NCI-H748 (cell line): Measurements from ENCODE around the gene BAZ2B.
"Not testable (repeated sequence)": the region's sequence is repeated elsewhere in the genome, so short reads cannot be mapped to it uniquely, and the experiment has no call there.

Source experiments
- DNase-seq: peaks from one replicate; lab custom pipeline; 2025; ENCODE audit not compliant: unreplicated experiment; lab: John Stamatoyannopoulos, UW

Gene BAZ2B

DNA sequence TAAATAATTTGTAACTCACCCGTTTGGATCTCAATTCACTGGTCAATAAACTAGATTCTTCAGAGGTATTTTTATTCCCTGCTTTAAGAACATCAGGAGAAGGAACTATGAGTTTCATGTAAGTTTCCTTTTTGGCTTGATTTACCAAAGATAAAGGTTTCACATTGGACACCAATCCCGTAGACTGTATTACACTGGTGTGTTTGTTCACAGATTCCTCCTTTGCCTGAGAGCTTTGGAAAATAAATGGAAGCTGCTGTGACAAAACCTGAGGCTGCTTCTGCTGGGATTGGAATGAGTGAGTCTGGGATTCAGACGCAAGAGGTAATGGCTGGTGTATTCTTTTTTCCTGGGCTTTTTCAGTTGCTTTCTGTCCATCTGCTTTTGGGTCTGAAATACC lies 178.1 kb downstream of the BAZ2B start:
- DNase-seq, result no peak

DNA sequence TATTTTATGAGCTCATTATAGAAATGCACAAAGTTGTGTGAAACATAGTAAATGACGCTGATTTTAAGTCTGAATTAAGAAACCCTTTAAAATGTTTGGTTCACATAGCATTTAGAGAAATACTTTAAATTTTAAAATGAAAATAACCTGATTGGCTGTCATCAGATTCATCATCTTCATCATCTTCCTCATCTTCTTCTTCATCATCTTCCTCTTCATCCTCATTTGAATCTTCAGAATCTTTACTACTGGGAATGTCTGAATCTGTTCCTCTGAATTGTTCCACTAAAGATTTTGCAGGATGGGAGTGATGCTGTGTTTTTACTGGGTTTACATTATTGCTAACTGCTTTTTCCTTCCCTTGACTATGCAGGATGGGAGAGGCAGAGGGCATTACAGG lies 183.7 kb downstream of the BAZ2B start:
- no peak for DNase-seq

DNA sequence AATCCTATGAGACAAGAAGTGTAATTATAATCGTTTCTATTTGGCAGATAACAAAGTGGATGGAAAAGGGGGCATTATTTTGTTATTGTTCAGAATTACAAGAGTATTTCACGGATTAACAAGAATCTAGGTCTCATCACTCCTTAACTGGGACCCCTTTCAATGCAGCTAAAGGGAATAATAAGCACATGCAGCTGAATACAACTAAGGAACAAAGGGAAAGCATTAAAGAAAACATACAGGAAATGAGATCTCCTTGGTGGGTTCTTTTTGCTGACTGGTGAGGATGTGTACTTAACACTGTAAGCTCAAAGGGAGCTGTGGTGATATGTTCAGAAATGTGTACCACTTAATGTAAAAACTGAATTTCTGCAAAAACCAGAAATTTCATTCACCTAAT lies 189.3 kb downstream of the BAZ2B start:
- DNase-seq, result no peak

DNA sequence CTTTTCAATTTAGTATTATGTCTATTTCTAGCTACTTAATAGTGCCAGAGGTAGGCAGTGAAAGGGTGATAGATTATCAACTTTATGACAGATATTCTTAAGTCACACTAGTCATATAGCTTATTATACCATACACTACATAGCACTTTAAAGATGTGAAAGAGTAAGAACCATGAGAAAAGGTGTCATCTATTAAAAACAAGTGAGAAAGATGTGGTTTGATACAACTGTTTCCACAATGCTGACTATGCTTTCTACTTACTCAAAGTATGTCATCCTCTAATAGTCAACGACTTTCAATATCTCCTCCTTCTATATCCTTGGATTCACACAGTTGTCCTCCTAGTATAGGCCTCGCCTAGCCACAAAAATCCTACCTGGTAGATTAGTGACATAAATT lies 196.9 kb downstream of the BAZ2B start:
- DNase-seq, result no peak

DNA sequence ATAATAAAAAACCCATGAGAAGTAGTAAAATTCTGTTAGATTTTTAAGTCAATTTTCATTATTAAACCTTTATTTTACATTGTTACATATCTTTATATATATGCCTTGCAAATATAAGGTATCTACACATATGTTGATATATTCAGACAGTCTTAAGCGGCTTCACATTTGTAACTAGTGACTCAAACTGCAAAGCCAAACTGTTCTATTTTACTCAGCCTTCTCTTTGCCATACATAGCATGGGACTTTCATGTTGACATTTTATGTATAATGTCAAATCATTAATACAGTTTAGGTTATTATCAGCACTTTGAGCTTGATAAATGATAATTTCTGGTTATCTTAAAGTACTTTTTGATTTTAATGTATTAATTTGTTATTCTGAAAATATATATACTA lies 204.9 kb downstream of the BAZ2B start:
- no peak for DNase-seq

DNA sequence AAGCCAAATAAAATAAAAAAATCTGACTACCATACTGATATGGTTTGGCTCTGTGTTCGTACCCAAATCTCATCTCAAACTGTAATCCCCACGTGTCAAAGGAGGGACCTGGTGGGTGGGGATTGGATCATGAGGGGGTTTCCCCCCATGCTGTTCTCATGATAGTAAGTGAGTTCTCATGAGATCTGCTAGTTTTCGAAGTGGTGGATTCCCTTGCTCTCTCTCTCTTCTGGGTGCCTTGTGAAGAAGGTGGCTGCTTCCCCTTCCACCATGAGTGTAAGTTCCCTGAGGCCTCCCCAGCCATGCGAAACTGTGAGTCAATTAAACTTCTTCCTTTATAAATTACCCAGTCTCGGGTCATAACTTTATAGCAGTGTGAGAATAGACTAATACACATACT lies 206.1 kb downstream of the BAZ2B start:
- no peak for DNase-seq

DNA sequence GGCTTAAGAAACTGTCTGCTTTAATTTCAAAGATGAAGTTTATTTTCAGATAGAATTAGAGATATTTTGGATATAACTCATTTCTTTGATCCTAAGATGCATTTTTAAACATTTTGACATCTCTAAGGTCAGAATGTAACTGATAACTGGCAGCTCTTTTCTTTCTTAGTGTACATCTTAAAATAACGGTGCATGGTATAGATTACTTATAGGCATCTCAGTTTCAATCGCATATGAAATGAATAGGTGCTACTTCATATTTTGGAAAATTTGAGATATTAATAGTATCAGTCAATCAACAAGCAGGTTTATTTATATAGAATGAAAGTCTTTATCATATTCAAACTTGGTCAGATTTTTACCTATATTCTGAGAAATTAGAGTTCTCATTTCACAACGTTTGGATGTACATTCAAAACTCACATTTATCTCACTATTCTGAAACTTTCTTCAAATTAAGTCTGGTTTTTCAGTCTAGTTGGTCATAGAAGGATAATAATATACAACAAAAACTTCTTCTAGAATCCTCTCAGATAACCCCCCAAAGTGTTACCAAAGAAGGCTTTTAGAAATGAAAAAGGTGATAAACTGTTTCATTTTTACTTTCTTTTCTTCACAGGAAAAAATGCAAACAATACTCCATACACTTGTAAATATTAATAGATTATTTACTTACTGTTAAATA lies 207.1 kb downstream of the BAZ2B start:
- no peak for DNase-seq

DNA sequence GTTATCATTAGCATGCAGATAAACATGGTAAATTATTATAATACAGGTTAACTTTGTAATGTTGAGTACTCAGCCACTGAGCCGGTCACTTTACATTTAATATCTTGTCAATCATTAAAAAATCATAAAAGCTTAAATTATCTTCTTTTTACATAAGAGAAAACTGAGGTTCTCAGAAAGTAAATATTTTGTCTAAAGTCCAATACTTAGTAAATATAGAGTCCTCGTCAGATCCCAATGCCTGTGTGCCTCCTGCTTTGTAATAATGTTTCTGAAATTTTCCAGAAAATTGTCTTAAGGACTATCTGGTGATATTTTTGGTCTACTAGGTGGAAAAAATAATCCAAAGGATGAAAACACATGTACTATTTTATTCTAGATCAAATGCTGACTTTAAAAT lies 213.6 kb downstream of the BAZ2B start:
- no peak for DNase-seq

DNA sequence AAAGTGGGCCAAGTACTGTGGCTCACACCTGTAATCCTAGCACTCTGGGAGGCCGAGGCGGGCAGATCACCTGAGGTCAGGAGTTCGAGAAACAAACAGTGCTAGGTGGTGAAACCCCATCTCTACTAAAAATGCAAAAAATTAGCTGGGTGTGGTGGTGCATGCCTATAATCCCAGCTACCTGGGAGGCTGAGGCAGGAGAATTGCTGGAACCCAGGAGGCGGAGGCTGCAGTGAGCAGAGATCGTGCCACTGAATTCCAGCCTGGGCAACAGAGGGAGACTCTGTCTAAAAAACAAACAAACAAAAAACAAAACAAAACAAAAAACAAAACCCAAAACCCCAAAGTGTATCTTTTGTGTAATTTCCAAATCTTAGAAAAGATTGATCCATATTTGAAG lies 214.2 kb downstream of the BAZ2B start:
- DNase-seq, result not testable (repeated sequence)

DNA sequence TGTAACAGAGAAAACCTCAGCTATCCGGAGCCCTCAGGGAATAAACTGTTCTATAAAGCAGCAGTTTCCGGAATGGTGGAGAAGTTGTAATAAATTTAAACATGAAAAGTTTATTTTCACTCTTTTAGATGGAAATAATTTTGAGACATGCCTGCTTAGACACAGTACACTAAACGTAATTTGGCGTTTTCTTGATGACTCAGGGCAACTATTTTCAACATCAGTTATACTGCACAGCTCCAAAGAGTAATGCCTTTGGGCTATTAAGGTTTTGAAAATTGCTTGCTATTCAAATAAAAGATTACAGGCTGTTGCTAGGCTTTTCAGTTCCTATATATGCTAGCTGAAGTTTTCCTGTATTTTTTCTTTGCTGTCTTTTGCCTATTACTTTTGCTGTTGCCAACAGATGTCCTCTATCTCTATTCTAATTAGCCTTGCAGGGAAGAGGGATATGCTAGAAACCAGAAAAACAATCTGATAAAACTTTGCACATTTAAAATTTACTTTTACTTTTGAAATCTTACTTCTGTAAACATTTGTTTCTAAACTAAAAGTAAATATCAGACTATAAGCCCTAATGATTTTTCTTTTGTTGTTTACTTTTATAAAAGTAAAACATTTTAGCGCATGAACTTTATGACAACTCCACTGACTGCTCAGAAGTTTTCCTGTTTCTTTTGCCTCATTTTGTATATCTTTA lies 216.5 kb downstream of the BAZ2B start:
- DNase-seq, result peak; percentile 54

DNA sequence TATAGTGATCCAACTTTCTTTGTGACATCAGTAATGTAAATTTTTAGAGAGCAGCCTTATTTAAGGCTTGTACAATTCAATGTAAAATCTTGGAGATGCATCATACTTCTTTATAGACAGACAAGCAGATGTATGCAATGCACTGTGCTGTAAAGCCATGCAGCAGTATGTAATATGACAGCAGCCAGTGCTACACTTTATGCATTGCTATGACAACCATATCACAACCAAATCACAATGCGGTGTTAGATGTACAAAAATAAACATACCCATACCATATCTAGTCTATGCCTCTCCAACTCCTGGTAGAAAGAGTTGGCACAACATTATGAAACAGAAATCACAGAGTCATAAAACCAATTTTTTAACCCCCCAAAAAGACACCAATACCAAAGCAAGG lies 219.5 kb downstream of the BAZ2B start:
- peak; percentile 86 for DNase-seq

DNA sequence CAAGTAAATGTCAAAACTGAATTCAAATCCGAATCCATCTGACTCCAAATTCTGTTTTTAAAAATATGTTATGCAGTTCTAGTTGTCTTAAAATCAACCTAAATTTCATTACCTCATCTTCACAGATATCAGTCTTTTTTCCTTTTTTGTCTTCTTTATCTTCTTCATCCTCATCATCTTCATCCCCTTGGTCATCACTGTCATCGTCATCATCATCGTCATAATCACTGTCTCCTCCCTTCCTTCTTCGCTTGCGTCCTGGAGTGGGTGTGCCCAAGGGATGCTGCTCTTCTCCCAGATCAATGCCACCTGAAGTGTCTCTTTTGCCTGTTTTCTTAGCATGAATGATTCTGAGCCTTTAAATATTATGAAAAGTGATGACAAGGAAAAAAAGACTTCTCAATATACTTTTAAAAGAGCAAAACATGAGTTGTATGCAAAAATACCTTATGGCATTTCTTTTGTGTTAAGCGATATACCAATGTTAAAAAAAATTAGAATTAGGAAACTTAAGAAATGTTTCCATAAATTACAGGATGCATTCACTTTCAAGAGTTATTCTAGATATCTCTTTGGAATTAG lies 233.8 kb downstream of the BAZ2B start:
- no peak for DNase-seq

DNA sequence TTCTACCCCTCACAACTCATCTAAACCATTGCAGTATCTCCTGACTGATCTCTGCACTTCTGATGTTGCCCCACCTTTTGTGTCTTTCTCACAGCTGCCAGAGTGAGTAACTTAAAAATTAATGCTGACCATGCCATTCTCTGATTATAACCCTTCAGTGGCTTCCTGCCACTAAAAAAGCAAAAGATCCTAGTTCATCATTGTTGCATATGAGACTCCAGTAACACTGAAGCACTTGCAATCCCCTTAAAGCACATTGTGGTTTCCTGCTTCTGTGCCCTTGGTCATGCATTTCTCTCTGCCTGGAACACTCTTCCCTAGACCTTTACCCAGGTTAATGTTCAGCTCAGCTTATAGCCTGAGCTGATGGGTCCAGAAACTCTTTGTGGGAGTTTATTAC lies 234.8 kb downstream of the BAZ2B start:
- DNase-seq, result no peak

DNA sequence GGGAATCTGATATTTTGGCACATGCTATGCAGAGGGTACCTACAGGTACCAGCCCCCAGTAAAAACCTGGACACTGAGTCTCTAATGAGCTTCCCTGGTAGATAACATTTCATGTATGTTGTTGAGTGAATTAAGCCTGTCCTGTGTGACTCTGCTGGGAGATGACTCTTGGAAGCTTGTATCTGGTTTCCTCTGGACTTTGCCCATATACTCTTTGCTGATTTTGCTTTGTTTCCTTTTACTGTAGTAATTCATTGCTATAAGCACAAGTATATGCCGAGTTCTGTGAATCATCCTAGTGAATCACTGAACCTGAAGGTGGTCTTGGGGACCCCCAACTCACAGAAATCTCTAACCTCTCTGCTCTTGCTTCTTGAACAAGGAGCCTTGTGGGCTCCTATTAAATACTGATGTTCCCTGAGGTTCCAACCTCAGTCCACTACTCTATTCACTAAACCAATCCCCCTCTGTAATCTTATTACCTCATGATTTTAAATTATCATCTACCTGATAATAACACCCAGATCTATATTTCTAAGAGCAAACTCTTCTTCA lies 235.6 kb downstream of the BAZ2B start:
- no peak for DNase-seq

DNA sequence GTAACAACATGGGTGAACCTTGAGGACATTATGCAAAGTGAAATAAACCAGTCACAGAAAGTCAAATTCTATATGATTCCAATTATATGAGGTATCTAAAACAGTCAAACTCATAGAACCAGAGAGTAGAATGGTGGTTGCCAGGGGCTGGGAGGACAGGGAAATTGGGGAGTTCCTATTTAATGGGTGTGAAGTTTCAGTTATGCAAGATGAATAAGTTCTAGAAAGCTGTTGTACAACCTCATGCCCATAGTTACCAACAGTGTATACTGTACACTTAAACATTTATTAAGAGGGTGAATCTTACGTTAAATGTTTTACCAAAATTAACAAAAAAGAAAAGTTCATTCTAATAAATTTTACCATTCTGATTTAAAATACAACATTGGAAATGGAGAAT lies 237.2 kb downstream of the BAZ2B start:
- no peak for DNase-seq

DNA sequence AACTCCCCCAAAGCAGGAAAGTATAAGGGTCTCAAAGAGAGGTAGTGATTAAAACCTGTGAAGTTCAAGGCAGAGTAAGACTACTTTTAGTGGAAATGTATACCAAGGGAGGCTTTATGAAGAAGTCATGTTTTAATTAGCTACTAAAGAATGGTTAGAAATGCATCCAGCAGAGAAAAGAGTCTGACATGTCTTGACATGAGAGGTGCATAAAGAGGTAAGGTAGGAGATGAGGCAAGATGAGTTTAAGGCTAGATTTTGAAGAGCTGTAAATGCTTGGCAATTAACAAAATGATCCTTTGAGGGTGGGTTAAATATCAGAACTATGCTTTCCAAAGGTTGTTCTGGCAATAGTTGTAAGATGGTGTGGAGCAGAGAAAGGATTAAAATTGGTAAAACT lies 241.1 kb downstream of the BAZ2B start:
- no peak for DNase-seq

DNA sequence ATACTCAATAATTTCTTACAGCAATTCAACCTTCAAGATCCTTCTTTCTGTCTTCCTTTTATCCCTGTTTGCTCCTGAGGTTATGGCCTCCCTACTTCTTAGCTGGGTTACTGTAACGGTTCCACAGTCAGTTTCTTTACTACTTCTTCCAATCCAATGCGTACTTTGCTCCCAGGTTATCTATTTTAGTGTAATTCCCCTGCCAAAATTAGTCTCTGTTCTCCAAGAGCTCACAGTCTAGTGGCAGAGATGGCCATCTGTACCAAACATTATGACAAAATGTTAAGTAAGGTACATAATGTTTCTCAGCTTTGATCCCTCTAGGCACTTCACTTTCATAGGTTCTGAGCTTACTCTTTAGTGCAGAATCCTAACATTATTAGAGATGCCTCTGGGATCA lies 244.8 kb downstream of the BAZ2B start:
- no peak for DNase-seq

DNA sequence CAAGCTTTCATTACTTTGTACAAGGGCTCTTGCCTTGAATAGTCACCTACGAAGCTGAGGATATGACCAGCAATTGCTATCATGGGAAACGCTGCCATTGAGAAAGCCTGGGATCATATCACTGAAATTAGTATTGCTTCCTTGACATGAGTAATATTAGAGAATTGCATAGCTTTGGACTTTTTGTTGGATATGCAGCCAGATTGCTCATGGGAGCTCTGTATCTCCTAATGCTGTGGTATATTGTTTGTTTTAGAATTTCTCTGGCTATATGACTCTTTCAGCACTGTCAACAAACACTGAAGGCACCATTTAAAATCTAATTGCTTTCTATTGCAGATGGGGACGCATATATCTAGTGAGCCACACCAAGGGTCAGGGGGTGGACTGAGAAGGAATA lies 249.8 kb downstream of the BAZ2B start:
- no peak for DNase-seq

DNA sequence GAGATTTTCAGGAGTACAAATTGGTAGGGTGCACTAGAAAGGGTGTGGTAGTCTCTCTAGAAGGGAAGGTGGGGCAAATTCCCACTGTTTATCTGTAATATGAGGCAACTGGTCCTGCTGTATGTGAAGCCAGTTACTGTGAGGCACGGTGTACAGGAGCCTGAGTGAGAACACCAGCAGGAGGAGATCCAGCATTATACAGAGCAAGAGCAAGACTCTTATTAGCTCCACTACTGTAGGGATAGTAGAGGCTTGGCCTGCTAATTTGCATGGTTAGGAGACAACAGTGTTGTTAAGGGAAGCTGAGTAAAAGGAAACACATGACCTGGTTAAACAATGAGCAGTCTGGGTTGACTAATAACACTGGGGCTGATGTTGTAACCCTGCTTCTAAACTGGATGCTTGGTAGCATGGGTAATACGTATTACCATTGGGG lies 253.5 kb downstream of the BAZ2B start:
- peak; percentile 20 for DNase-seq

DNA sequence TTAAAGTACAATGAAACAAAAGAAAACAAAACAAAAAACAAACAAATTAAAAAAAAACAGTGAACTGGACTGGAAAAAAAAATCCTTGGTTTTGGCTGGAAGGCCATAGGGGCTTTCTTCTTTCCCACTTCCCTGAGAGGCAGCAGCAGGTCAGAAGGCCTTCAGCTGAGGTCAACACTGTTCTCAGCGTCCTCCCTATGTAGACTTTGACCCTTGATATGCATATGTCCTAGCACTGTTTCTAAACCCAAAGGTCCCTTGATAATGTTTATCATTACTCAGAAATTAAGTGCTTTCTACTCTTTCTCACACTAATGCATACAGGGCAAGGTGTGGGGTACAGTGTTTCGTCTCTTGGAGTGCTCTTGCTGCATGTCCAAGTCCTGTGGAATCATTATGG lies 254.3 kb downstream of the BAZ2B start:
- DNase-seq, result no peak

DNA sequence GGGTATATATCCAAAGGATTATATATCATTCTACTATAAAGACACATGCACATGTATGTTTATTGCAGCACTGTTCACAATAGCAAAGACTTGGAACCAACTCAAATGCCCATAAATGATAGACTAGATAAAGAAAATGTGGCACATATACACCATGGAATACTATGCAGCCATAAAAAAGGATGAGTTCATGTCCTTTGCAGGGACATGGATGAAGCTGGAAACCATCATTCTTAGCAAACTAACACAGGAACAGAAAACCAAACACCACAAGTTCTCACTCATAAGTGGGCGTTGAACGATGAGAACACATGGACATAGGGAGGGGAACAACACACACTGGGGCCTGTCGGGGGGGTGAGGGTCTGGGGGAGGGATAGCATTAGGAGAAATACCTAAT lies 254.7 kb downstream of the BAZ2B start:
- DNase-seq, result not testable (repeated sequence)

DNA sequence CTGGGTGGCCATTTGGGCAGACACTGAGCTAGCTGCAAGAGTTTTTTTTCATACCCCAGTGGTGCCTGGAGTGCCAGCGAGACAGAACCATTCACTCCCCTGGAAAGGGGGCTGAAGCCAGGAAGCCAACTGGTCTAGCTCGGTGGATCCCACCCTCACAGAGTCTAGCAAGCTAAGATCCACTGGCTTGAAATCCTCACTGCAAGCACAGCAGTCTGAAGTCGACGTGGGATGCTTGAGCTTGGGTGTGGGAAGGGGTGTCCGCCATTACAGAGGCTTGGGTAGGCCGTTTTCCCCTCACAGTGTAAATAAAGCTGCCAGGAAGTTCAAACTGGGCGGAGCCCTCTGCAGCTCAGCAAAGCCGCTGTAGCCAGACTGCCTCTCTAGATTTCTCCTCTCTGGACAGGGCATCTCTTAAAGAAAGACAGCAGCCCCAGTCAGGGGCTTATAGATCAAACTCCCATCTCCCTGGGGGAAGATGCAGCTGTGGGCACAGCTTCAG lies 260.2 kb downstream of the BAZ2B start:
- peak; percentile 51 for DNase-seq
